Lung microvascular endothelial cell (primary cell): ENCODE measurements around the gene RPS15A. TPM values are rescaled to one million over a fixed set of nuclear protein-coding genes. Genes with fewer than 3 reads are reported as not detected.
"Not testable (repeated sequence)": the region's sequence is repeated elsewhere in the genome, so short reads cannot be mapped to it uniquely, and the experiment has no call there.

Source experiments
- DNase-seq, 2 donors: peaks; one replicate each; pipeline versions ENCODE4 v3.0.0 to v3.0.0-alpha.2; 2010; ENCODE audit warnings: low read depth in 2 of 2
- total RNA-seq: library from RNA; depleted of rRNA; stranded (reverse); fragments of >200 nt; gene quantifications from 2 replicates; pipeline ENCODE4 v1.2.1, GENCODE V29; 2014

The RPS15A gene
- total RNA-seq, 1 donor from 2014 or later, result 2,163 TPM

- peak in 1 of 2 donors; percentile 59 for DNase-seq
Observed at GRCh38 chr16:18797746-18798145, 7.6 kb upstream of the RPS15A start.

- peak in 1 of 2 donors; percentile 23 for DNase-seq
Observed at GRCh38 chr16:18796377-18796776, 6.2 kb upstream of the RPS15A start.

GRCh38 chr16:18792836-18793433 is 2.8 kb upstream of the RPS15A start:
- peak in 1 of 2 donors; percentile 31 for DNase-seq

- DNase-seq, result no peak
Observed at GRCh38 chr16:18789515-18789849, 652 bp downstream of the RPS15A start.

- DNase-seq, result peak; percentile 42 to 49
Observed at GRCh38 chr16:18788828-18789514, 1.2 kb downstream of the RPS15A start.

GRCh38 chr16:18784917-18785623 is 5.1 kb downstream of the RPS15A start:
- no peak for DNase-seq

- no peak for DNase-seq
Observed at GRCh38 chr16:18783430-18784341, 6.4 kb downstream of the RPS15A start.

- DNase-seq, result no peak
Observed at GRCh38 chr16:18782697-18783429, 7.3 kb downstream of the RPS15A start.

GRCh38 chr16:18781232-18781631 is 8.9 kb downstream of the RPS15A start:
- DNase-seq, result not testable (repeated sequence)

GRCh38 chr16:18780460-18781026 is 9.6 kb downstream of the RPS15A start:
- DNase-seq, result not testable (repeated sequence)

GRCh38 chr16:18777664-18778063 is 12.5 kb downstream of the RPS15A start:
- DNase-seq, result not testable (repeated sequence)

- not testable (repeated sequence) for DNase-seq
Observed at GRCh38 chr16:18776334-18776733, 13.8 kb downstream of the RPS15A start.

- not testable (repeated sequence) for DNase-seq
Observed at GRCh38 chr16:18774651-18775050, 15.5 kb downstream of the RPS15A start.

- not testable (repeated sequence) for DNase-seq
Observed at GRCh38 chr16:18772171-18772570, 18.0 kb downstream of the RPS15A start.

GRCh38 chr16:18770336-18770962 is 19.7 kb downstream of the RPS15A start:
- not testable (repeated sequence) for DNase-seq

GRCh38 chr16:18767217-18767616 is 22.9 kb downstream of the RPS15A start:
- DNase-seq, result not testable (repeated sequence)

- DNase-seq, result not testable (repeated sequence)
Observed at GRCh38 chr16:18762713-18763112, 27.4 kb downstream of the RPS15A start.

- DNase-seq, result peak; percentile 3 to 8
Observed at GRCh38 chr16:18759598-18760520, 30.3 kb downstream of the RPS15A start.
